Upper lobe of left lung (tissue), 6 donors: ENCODE measurements around the gene NHS. TPM values are rescaled to one million over a fixed set of nuclear protein-coding genes. Genes with fewer than 3 reads are reported as not detected.
"Not testable (repeated sequence)": the region's sequence is repeated elsewhere in the genome, so short reads cannot be mapped to it uniquely, and the experiment has no call there.

Experiments used
- ATAC-seq, 2 donors: fragments of 200-7000 bp; cut with Tn5 transposase; one replicate each; pipeline ENCODE4 v1.9.1; 2022; ENCODE audit warnings: mild to moderate bottlenecking in 2 of 2, moderate library complexity in 2 of 2; ENCODE audit not compliant: low FRiP score in 2 of 2
- DNase-seq, 2 donors: peaks; one replicate each; pipeline ENCODE4 v3.0.0-alpha.2; 2019 to 2020
- H3K27ac ChIP-seq, 4 donors: fragments of 200-600 bp; sonication (generic); one replicate each; pipeline ENCODE4 v1.5.1; 2016 to 2019
- H3K27me3 ChIP-seq, 4 donors: fragments of 200-600 bp; sonication (generic); one replicate each; pipeline ENCODE4 v1.5.1; 2017 to 2019
- H3K36me3 ChIP-seq, 4 donors: fragments of 200-600 bp; sonication (generic); one replicate each; pipeline ENCODE4 v1.5.1; 2016 to 2019
- H3K4me1 ChIP-seq, 4 donors: fragments of 200-600 bp; sonication (generic); one replicate each; pipeline ENCODE4 v1.5.1; 2018 to 2019
- H3K4me3 ChIP-seq, 4 donors: fragments of 200-600 bp; sonication (generic); one replicate each; pipeline ENCODE4 v1.5.1; 2017 to 2019; ENCODE audit warnings: mild to moderate bottlenecking in 2 of 4, moderate library complexity in 1 of 4
- H3K9me3 ChIP-seq, 4 donors: fragments of 200-600 bp; sonication (generic); one replicate each; pipeline ENCODE4 v1.5.1; 2018 to 2019
- CTCF ChIP-seq, 6 experiments: fragments of 450-650 bp in 4 of 6; fragments of 200-600 bp in 2 of 6; sonication (generic) in 2 of 6; IDR thresholded peaks; one replicate each; pipeline ENCODE4 v1.5.1; 2016 to 2019; ENCODE audit warnings: antibody characterized with exemption in 6 of 6
- EP300 ChIP-seq, 4 donors: sonication (generic); formaldehyde crosslinking; IDR thresholded peaks; one replicate each; pipeline ENCODE4 v1.5.1; 2017; ENCODE audit warnings: antibody characterized with exemption in 4 of 4, control low read depth in 2 of 4
- POLR2A ChIP-seq, 4 donors: fragments of 450-650 bp; IDR thresholded peaks; one replicate each; pipeline ENCODE4 v1.5.1; 2016 to 2017; ENCODE audit warnings: antibody characterized with exemption in 4 of 4, mild to moderate bottlenecking in 2 of 4
- POLR2AphosphoS5 ChIP-seq, 2 donors: sonication (generic); formaldehyde crosslinking; IDR thresholded peaks; one replicate each; pipeline ENCODE4 v1.5.1; 2017; ENCODE audit warnings: antibody characterized with exemption in 2 of 2
- WGBS, 2 donors: methylation state at CpG; one replicate each; pipeline ENCODE4 v1.1.5; 2017 to 2018; 5-methylcytosine and 5-hydroxymethylcytosine counted together
- total RNA-seq, 6 donors: library from RNA; depleted of rRNA in 4 of 6; stranded (reverse); fragments of >200 nt in 4 of 6; gene quantifications; one replicate each; pipeline versions ENCODE4 v1.1.0 to v1.2.1, GENCODE V29; 2016 to 2021
- donor health status: DM: no; HTN: no; CAD: no; lungs with moderate emphysema.
- donor health status: DM: no; HTN: yes; CAD: no; lungs with severe emphysema.

The NHS gene
- total RNA-seq, 6 donors from 2014 or later: 0.46 to 6.3 (median 2.4) TPM

- no peak overlapping the region for H3K4me3 ChIP-seq
- no peaks in the 10 kb centered on the region for H3K36me3 ChIP-seq
- H3K4me1 ChIP-seq: no peaks in the 10 kb centered on the region
- WGBS, 2 donors: 39 to 54% methylated on average over 4 of the region's 4 CpGs
- H3K9me3 ChIP-seq: no peaks in the 10 kb centered on the region
- TF ChIP-seq POLR2AphosphoS5 (IDR thresholded peaks at IDR 0.05) (no peak), EP300 (IDR thresholded peaks at IDR 0.05) (no peak), CTCF (IDR thresholded peaks at IDR 0.05) (no peak), POLR2A (IDR thresholded peaks at IDR 0.05) (no peak)
- H3K27me3 ChIP-seq: no peaks in the 10 kb centered on the region
- ATAC-seq (no peak), DNase-seq (no peak)
- H3K27ac ChIP-seq: no peak overlapping the region
Observed at GRCh38 chrX:17566740-17567139, 191.7 kb downstream of the NHS start.

GRCh38 chrX:17567187-17567586, 192.2 kb downstream of the NHS start:
- TF ChIP-seq EP300 (IDR thresholded peaks at IDR 0.05): no peak
- TF ChIP-seq POLR2A (IDR thresholded peaks at IDR 0.05): no peak
- TF ChIP-seq CTCF (IDR thresholded peaks at IDR 0.05): no peak
- TF ChIP-seq POLR2AphosphoS5 (IDR thresholded peaks at IDR 0.05): no peak
- H3K36me3 ChIP-seq: no peaks in the 10 kb centered on the region
- no peaks in the 10 kb centered on the region for H3K9me3 ChIP-seq
- ATAC-seq: no peak
- no peak for DNase-seq
- no peaks in the 10 kb centered on the region for H3K4me1 ChIP-seq
- H3K27ac ChIP-seq: no peak overlapping the region
- WGBS, 2 donors: 64 to 68% methylated on average over 8 of the region's 8 CpGs
- H3K4me3 ChIP-seq: no peak overlapping the region
- no peaks in the 10 kb centered on the region for H3K27me3 ChIP-seq

- no peak for ATAC-seq
- H3K27me3 ChIP-seq: no peaks in the 10 kb centered on the region
- H3K4me1 ChIP-seq: no peaks in the 10 kb centered on the region
- TF ChIP-seq CTCF (IDR thresholded peaks at IDR 0.05) (no peak), EP300 (IDR thresholded peaks at IDR 0.05) (no peak), POLR2AphosphoS5 (IDR thresholded peaks at IDR 0.05) (no peak), POLR2A (IDR thresholded peaks at IDR 0.05) (no peak)
- no peak overlapping the region for H3K27ac ChIP-seq
- DNase-seq: no peak
- H3K9me3 ChIP-seq: no peaks in the 10 kb centered on the region
- no peaks in the 10 kb centered on the region for H3K36me3 ChIP-seq
- WGBS, 2 donors: 25 to 30% methylated on average over 2 of the region's 2 CpGs
- no peak overlapping the region for H3K4me3 ChIP-seq
Observed at GRCh38 chrX:17567821-17568220, 192.8 kb downstream of the NHS start.

- WGBS, 2 donors: 81% methylated on average over 2 to 3 of the region's 3 CpGs
- H3K27ac ChIP-seq, H3K36me3 ChIP-seq, H3K4me1 ChIP-seq, H3K27me3 ChIP-seq, ATAC-seq, H3K9me3 ChIP-seq, H3K4me3 ChIP-seq, DNase-seq: not testable (repeated sequence)
Observed at GRCh38 chrX:17568804-17569203, 193.8 kb downstream of the NHS start.

GRCh38 chrX:17579026-17579425, 204.0 kb downstream of the NHS start:
- whole genome bisulfite sequencing, 2 donors: 71 to 77% methylated on average over 5 of the region's 5 CpGs
- ATAC-seq (no peak), DNase-seq (no peak)
- Histone ChIP-seq H3K36me3 (no peaks in the 10 kb centered on the region), H3K27ac (no peak overlapping the region), H3K4me1 (no peaks in the 10 kb centered on the region), H3K4me3 (no peak overlapping the region), H3K9me3 (no peaks in the 10 kb centered on the region), H3K27me3 (no peaks in the 10 kb centered on the region)
- TF ChIP-seq POLR2A (IDR thresholded peaks at IDR 0.05) (no peak), POLR2AphosphoS5 (IDR thresholded peaks at IDR 0.05) (no peak), EP300 (IDR thresholded peaks at IDR 0.05) (no peak), CTCF (IDR thresholded peaks at IDR 0.05) (no peak)
